GM19035 (cell line): ENCODE measurements around the gene SPATA19.
"Not testable (repeated sequence)": the region's sequence is repeated elsewhere in the genome, so short reads cannot be mapped to it uniquely, and the experiment has no call there.

Source experiments
- ATAC-seq: cut with Tn5 transposase; IDR thresholded peaks from one replicate; pipeline ENCODE4 v1.9.1; 2021; ENCODE audit not compliant: unreplicated experiment

SPATA19 gene

GRCh38 chr11:133845413-133845812 is at the start of gene SPATA19:
Gene SPATA19, minus strand, starts transcription at chr11:133845513. Its CDS starts 67 bp downstream, at chr11:133845446.
- ATAC-seq, result no peak

- ATAC-seq, result no peak
Observed at GRCh38 chr11:133895061-133895479, 49.8 kb upstream of the SPATA19 start.

- ATAC-seq, result no peak
Observed at GRCh38 chr11:133893381-133893780, 48.1 kb upstream of the SPATA19 start.

DNA sequence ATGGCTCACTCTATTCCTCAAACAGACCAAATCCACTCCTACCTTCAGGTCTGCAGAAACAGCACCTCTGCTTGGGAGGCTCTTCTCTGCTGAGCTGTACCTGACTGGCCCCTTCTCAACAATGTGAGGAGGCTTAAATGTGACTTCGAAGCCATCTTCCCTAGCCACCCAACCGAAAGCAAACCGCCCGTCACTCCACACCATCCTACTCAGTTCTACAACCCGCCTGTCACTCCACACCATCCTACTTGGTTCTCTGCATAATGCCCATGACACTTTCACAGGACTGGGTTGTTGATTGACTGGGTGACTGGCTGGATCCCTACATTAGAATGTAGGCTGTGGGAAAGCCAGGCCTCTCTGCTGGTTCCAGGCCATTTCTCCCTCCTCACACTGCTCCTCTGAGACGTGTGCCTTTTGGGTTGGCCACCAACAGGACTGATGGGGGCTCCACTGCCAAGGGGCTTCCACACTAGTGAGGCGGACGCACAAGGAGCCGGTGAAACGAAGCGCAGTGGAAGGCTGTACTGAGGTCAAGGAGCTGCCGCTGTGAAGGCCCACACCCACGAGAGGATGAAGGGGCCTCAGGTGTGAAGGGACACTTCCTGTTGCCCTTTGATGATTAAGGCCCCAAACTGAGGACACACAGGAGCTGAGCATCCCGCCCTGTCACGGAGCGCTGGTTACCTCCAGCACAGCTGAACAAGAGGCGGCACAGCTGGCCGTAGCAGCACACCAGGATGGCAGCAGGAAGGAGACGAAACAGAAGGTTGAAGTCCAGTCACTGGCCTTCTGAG is 47.5 kb upstream of the SPATA19 start:
- ATAC-seq, result no peak

DNA sequence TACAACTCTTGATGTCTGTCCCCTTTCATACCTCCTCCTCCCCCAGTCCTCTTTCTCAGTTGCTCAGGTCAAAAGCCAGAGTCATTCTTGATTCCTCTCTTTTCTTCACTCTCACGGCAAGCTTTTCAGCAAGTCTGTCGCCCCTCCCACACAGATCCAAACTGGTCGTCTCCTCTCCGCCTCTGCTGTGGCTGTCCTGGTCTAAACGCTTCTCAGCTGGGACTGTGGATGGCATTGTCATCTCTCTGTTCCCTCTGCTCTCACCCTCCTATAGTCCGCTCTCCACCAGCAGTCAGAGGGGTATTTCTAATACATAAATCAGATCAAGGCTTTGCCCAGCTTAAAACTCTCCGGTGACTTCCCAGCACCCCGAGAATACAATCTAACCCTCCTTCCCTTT is 46.8 kb upstream of the SPATA19 start:
- no peak for ATAC-seq

DNA sequence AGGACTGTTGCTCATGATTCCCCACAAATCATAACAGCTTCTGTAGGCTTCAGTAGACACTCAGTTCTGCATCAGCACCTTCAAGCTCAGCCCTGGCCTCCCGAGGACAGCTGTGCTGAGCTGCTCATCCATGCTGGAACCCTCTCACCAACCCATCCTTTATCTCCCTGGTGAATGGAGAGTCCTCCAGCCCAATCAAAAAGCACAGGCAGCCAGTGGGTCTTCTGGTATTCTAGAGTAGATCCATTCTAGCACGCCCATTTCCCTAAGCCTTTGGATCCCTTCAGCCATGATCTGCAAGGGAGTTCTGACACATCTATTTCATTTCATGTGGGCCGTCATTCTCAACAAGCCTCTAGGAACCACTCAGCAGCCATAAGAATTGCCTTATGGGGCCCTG is 44.6 kb upstream of the SPATA19 start:
- no peak for ATAC-seq

DNA sequence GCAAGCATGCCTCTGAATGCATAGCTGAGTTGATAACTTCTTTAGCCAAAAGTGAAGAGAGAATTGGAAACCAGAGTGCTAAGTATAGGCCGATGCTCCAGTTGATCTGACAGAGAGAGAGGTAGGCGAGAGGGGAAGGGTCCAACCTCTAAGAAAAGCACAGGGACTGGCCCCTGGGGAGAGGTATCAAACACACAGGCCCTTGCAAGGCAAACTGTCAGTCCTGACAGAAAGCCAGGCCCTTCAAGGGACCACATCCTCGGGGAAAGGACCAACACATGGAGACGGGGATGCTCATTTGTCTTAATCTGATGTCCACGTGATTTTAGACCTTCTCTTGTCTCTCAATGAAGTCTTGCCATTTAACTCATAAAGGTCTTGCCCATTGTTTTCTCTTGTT is 43.9 kb upstream of the SPATA19 start:
- ATAC-seq, result no peak

DNA sequence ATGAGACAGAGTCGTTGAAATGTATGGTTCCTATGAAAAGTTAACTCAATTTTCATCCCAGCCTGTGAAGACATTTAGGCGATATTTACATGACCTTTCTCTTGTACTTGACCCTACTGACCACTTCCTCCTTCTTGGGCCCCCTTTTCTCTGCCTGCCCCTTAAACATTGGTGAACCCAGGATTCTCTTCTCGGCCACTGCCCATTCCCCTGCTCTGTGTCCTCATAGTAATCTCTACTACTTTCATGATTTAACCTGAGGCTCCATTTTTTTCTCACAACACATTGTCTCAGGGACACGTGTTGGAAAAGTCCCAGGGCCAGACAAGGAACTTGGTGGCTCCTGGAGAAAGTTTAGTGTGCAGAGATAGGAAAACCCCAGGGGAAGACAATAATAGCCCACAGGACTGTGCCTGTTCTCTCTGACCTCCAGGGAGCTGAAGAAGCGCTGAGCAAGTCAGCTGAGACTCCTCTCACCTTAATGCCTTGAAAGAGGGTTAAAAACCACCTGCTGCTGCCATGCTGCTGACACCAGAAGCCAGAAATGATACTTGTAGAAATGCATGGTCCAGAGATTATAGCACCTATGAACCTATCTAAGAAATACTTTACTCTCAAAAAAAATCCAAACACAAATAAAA is 42.5 kb upstream of the SPATA19 start:
- no peak for ATAC-seq

GRCh38 chr11:133886029-133886428 is 40.7 kb upstream of the SPATA19 start:
- no peak for ATAC-seq

- no peak for ATAC-seq
Observed at GRCh38 chr11:133872160-133872559, 26.8 kb upstream of the SPATA19 start.

DNA sequence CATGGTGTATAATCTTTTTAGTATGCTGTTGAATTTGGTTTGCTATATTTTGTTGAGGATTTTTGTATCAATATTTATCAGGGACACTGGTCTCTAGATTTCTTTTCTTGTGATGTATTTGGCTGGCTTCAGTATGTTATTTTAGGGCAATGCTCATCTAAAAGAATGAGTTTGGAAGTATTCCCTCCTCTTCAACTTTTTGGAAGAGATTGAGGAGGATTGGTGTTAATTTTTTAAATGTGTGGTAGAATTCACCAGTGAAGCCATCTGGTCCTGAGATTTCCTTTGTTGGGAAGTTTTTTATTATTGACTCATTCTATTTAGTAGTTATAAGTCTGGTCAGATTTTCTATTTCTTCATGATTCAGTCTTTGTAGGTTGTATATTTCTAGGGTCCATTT is 22.1 kb upstream of the SPATA19 start:
- no peak for ATAC-seq

DNA sequence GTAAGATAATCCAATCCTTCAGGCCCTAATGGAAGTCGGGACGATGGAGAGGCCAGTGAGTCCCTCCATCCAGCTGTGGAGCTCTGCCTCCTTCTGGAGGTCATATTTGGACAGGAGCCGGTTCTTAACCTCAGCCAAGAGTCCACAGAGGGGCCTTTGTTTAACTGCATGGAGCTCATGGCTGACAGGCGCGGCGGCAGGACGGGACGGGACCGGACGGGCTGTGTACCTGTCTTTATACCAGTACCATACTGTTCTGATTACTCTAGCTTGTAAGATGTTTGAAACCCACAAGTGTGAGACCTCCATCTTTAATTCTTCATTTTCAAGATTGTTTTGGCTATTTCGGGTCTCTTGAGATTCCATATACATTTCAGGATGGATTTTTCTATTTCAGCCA is 20.2 kb upstream of the SPATA19 start:
- no peak for ATAC-seq

DNA sequence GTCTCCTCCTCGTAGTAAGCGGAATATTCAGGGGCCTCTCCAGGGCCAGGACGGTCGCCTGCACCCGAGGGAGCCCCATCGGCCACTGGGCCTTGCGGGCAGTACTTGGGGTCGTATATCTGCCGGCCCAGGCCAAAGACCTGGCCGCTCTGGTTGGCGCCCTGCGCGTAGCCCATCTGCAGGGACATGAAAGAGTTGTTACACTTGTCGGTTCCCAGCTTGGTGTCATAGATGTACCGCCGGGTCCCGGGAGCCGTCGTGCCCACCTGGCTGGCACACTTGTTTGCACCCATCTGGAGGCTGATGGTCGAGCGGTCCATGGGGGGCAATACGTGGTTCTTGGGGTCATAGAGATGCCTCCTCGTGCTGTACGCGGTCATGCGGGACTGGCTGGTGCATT is 19.4 kb upstream of the SPATA19 start:
- ATAC-seq, result no peak

GRCh38 chr11:133860151-133860550 is 14.8 kb upstream of the SPATA19 start:
- ATAC-seq, result no peak

GRCh38 chr11:133854330-133854960 is 9.1 kb upstream of the SPATA19 start:
- ATAC-seq, result not testable (repeated sequence)

- no peak for ATAC-seq
Observed at GRCh38 chr11:133844217-133844616, 1.1 kb downstream of the SPATA19 start.

DNA sequence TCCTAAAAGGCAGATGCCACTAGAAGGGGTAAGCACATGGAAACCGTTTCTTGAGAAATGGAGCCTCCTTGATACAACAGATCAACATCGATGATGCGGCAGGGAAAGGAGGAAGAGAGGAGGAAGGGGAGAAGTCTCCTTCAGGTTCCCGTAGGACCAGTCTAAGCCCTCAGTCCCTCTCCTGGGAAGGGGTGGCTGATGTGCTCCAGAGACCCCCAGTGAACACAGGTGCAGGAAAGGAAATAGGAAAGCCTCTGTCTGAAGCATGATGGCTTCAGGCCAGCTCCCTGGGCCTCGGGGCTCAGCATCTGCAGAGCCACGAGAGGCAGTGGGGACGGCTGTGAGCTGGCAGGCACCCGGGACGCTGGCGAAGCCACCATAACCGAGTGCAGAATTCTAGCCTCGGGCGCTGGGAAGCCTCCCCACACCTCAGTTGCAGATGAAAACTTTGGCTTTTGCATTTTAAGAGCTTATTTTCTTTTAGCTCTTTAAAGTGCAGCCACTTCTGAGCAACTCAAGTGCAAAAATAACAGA is 1.8 kb downstream of the SPATA19 start:
- ATAC-seq, result no peak

- no peak for ATAC-seq
Observed at GRCh38 chr11:133842730-133843129, 2.6 kb downstream of the SPATA19 start.

DNA sequence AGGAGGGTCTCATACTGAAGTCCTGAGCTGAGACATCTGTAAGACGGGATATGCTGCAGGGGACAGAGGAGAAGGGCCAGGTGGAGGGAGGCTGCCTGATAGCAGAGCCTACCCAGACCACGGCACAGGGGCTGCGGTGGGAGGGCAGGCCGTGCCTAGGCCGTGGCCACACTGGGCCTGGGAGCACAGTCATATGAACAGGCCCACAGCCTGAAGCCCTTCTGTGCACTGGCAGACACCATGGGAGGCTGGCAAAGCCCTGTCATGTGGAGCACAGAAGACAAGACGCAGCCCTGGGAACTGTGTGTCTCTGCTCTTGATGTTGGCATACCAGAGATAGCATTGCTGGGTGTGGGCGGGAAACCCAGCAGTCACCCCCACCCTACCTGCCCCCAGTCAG is 3.3 kb downstream of the SPATA19 start:
- ATAC-seq, result no peak

GRCh38 chr11:133841279-133842043 is 3.9 kb downstream of the SPATA19 start:
- ATAC-seq, result no peak

- ATAC-seq, result no peak
Observed at GRCh38 chr11:133840479-133840941, 4.8 kb downstream of the SPATA19 start.
